HG02759 (cell line): ENCODE results near the gene SNX20.

Experiments
- ATAC-seq: cut with Tn5 transposase; IDR thresholded peaks from one replicate; pipeline ENCODE4 v1.9.1; 2021; ENCODE audit warnings: mild to moderate bottlenecking, moderate library complexity; ENCODE audit not compliant: unreplicated experiment

Gene SNX20

GRCh38 chr16:50681021-50681885, at the start of gene SNX20:
TSS of gene SNX20 (minus strand) at chr16:50681312. CDS start at chr16:50677526, 3,786 bp downstream.
- ATAC-seq = peak; percentile 59

- ATAC-seq = no peak
Measured at GRCh38 chr16:50724306-50724705, 43.2 kb upstream of the SNX20 start.

- ATAC-seq = no peak
Measured at GRCh38 chr16:50722960-50723359, 41.8 kb upstream of the SNX20 start.

- no peak for ATAC-seq
Measured at GRCh38 chr16:50722405-50722737, 41.3 kb upstream of the SNX20 start.

GRCh38 chr16:50721549-50722404, 40.7 kb upstream of the SNX20 start:
- ATAC-seq = no peak

- no peak for ATAC-seq
Measured at GRCh38 chr16:50719401-50720337, 38.6 kb upstream of the SNX20 start.

- ATAC-seq = no peak
Measured at GRCh38 chr16:50718761-50719400, 37.8 kb upstream of the SNX20 start.

- ATAC-seq = no peak
Measured at GRCh38 chr16:50718061-50718760, 37.1 kb upstream of the SNX20 start.

GRCh38 chr16:50717494-50717893, 36.4 kb upstream of the SNX20 start:
- no peak for ATAC-seq

GRCh38 chr16:50717091-50717490, 36.0 kb upstream of the SNX20 start:
- ATAC-seq = no peak

- ATAC-seq = no peak
Measured at GRCh38 chr16:50712956-50713355, 31.8 kb upstream of the SNX20 start.

- ATAC-seq = no peak
Measured at GRCh38 chr16:50712560-50712898, 31.4 kb upstream of the SNX20 start.

GRCh38 chr16:50711862-50712559, 30.9 kb upstream of the SNX20 start:
- ATAC-seq = no peak

GRCh38 chr16:50711040-50711439, 29.9 kb upstream of the SNX20 start:
- ATAC-seq = no peak

- no peak for ATAC-seq
Measured at GRCh38 chr16:50709980-50710379, 28.9 kb upstream of the SNX20 start.

- peak; percentile 68 for ATAC-seq
Measured at GRCh38 chr16:50709061-50709684, 28.1 kb upstream of the SNX20 start.

- ATAC-seq = peak; percentile 21
Measured at GRCh38 chr16:50708373-50709060, 27.4 kb upstream of the SNX20 start.

GRCh38 chr16:50706250-50706649, 25.1 kb upstream of the SNX20 start:
- no peak for ATAC-seq
